SK-MEL-5 (cell line): ENCODE data around the gene TMEM140. TPM values are rescaled to one million over a fixed set of nuclear protein-coding genes. Genes with fewer than 3 reads are reported as not detected.
"Not testable (repeated sequence)": the region's sequence is repeated elsewhere in the genome, so short reads cannot be mapped to it uniquely, and the experiment has no call there.

Experiments used
- DNase-seq: peaks from one replicate; pipeline ENCODE4 v3.0.0-alpha.2; 2016; ENCODE audit warnings: low read depth, low spot score
- in situ Hi-C: cut with HindIII; loops from 2 replicates; pipeline ENCODE4 v1.10.0; 2016; ENCODE audit warnings: low sequenced_read_pairs, high pct_unique_total_duplicates, low pct_unique_long_range_greater_than_20kb
- total RNA-seq: library from RNA; depleted of rRNA; stranded (reverse); fragments of >200 nt; shearing (Covaris generic); gene quantifications from 2 replicates; pipeline ENCODE4 v1.2.3, GENCODE V29; 2014

Gene TMEM140
- total RNA-seq, 1 experiment from 2014 or later: 21.2 TPM

- in situ Hi-C loops: no loop called here
- peak; percentile 88 for DNase-seq
Measured at GRCh38 chr7:135169141-135169963, 21.5 kb downstream of the TMEM140 start.

GRCh38 chr7:135169964-135170273 is 22.0 kb downstream of the TMEM140 start:
- DNase-seq: no peak
- in situ Hi-C loops: no loop called here

- peak; percentile 97 for DNase-seq
- in situ Hi-C loops: no loop called here
Measured at GRCh38 chr7:135170274-135170997, 22.6 kb downstream of the TMEM140 start, which contains the start of gene CYREN. Gene CYREN (minus strand): TSS chr7:135170707. CDS start chr7:135168922, 1,785 bp downstream.

GRCh38 chr7:135170998-135171481 is 23.2 kb downstream of the TMEM140 start:
- DNase-seq, in situ Hi-C loops: not testable (repeated sequence)

GRCh38 chr7:135171581-135172291 is 23.9 kb downstream of the TMEM140 start:
- in situ Hi-C loops: not testable (repeated sequence)
- DNase-seq: peak; percentile 65

GRCh38 chr7:135173916-135174315 is 26.0 kb downstream of the TMEM140 start:
- in situ Hi-C loops, DNase-seq: not testable (repeated sequence)

- in situ Hi-C loops: no loop called here
Measured at GRCh38 chr7:135174941-135175340, 27.1 kb downstream of the TMEM140 start.

GRCh38 chr7:135175931-135176330 is 28.1 kb downstream of the TMEM140 start:
- in situ Hi-C loops: no loop called here
- no peak for DNase-seq

More at GRCh38 chr7:135174941-135175340, 27.1 kb downstream of the TMEM140 start:
- DNase-seq: no peak

GRCh38 chr7:135177028-135177696 is 29.3 kb downstream of the TMEM140 start:
- in situ Hi-C loops: no loop called here
- no peak for DNase-seq

- in situ Hi-C loops: no loop called here
- no peak for DNase-seq
Measured at GRCh38 chr7:135178364-135178763, 30.5 kb downstream of the TMEM140 start.

GRCh38 chr7:135179321-135179925 is 31.6 kb downstream of the TMEM140 start:
- in situ Hi-C loops: no loop called here
- no peak for DNase-seq

GRCh38 chr7:135180122-135180521 is 32.2 kb downstream of the TMEM140 start:
- in situ Hi-C loops: no loop called here
- DNase-seq: no peak

- no peak for DNase-seq
- in situ Hi-C loops: no loop called here
Measured at GRCh38 chr7:135181261-135181928, 33.5 kb downstream of the TMEM140 start.

- no peak for DNase-seq
- in situ Hi-C loops: no loop called here
Measured at GRCh38 chr7:135181929-135182678, 34.2 kb downstream of the TMEM140 start.

GRCh38 chr7:135183478-135183877 is 35.6 kb downstream of the TMEM140 start:
- DNase-seq: no peak
- in situ Hi-C loops: no loop called here

- in situ Hi-C loops: no loop called here
Measured at GRCh38 chr7:135184254-135184841, 36.5 kb downstream of the TMEM140 start.

More at GRCh38 chr7:135184254-135184841, 36.5 kb downstream of the TMEM140 start:
- DNase-seq: no peak
